ENCODE measurements around the gene CBFA2T2. TPM values are rescaled to one million over a fixed set of nuclear protein-coding genes. Genes with fewer than 3 reads are reported as not detected.

The CBFA2T2 gene
- total and polyA plus RNA-seq, 10 of the 15 experiments (the other 5 are each of a cell fraction or from before 2014, with no cell fraction given), result 0.61 to 8.6 (median 5.5) TPM

DNA sequence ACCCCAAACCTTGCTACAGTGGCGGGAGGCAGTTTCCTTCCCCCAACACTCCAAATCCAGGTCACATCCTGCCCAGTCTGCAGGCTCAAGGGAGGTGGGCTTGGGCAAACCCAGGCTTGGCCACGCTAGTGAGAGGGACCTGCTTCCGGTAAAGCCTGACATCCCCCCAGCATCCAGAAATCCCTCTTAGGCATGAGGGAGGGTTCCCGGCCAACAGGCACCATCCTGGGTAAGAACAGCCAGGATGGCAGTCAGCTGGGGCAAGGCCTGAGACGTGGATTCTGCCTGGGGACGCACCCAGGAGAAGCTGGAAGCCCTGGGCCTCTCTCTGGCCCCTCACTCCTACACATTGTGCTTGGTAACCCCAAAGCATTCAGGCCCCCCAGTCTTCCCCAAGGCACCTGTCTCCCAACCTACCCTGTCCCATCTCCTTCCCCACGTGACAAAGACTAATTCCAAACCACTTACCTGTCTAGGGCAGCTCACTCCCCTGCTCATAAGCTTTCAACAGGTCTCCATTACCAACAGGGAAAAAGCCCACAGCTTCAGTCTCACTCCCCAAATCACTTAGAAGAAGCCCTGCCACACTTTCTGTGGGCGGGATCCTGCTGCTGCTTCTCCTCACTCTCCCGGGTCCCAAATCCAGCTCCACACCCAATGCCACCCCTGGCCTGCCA is 174.3 kb downstream of the CBFA2T2 start:
- BruUV-seq (replicated peaks), result TSS peak; percentile 83
- Histone ChIP-seq H3K4me2 (ENCODE audit: control insufficient read depth, insufficient read depth) (peak overlapping the region; percentile 99), H3K9ac (ENCODE audit: control insufficient read depth, insufficient read depth, low read length) (peak overlapping the region; percentile 91), H3K79me2 (ENCODE audit: control insufficient read depth, insufficient read depth, low read length) (peaks cover 2% of the 10 kb centered on the region), H3K36me3 (ENCODE audit: control insufficient read depth in 2 of 2, insufficient read depth in 2 of 2, low read length in 1 of 2) (no peaks in the 10 kb centered on the region), H3K4me1 (ENCODE audit: control insufficient read depth, insufficient read depth, low read length) (peaks cover 29% of the 10 kb centered on the region), H3K9me3 (replicated peaks; ENCODE audit: control insufficient read depth, insufficient read depth, low read length) (no peaks in the 10 kb centered on the region), H2AFZ (ENCODE audit: control insufficient read depth, low read depth, low read length) (peak overlapping the region; percentile 91), H4K20me1 (ENCODE audit: control insufficient read depth, insufficient read depth) (peaks cover 4% of the 10 kb centered on the region; the same call in 1 of the 2 replicates), H3K4me3 (peak overlapping the region; percentile 87), H3K27me3 (replicated peaks in 1 of 2; ENCODE audit: control insufficient read depth in 2 of 2, insufficient read depth in 2 of 2, low read length in 1 of 2) (no peaks in the 10 kb centered on the region), H3K27ac (ENCODE audit: control insufficient read depth, insufficient read depth) (peak overlapping the region; percentile 88)
- 47% methylated on average over 8 of the region's 9 CpGs for WGBS (ENCODE audit: insufficient coverage, insufficient replicate concordance, low lambda C conversion rate, missing lambda C conversion rate)
- intact Hi-C loops (cut with micrococcal nuclease; ENCODE audit: unreplicated experiment) (loop anchor here (1.0 to 10.0 kb wide), 2 partner anchors 25 to 461 kb away; no protein-coding TSS in a partner anchor), in situ Hi-C loops (cut with MboI) (no loop called here)
- ChIA-PET SMC1A (ENCODE audit: uncharacterized antibody, unreplicated experiment) (interaction anchor here (0.6 to 1.6 kb wide), 5 partner anchors 11 to 265 kb away, joined by 3 to 4 read pairs (median 4); no protein-coding TSS in a partner anchor), CTCF (interaction anchor here (0.6 to 3.2 kb wide), 8 partner anchors 11 to 219 kb away, joined by 3 to 20 read pairs (median 3); no protein-coding TSS in a partner anchor), POLR2A (interaction anchor here (0.9 to 2.4 kb wide), 5 partner anchors 11 to 174 kb away, joined by 3 to 9 read pairs (median 3); partner anchors contain the start of genes CBFA2T2 and PXMP4), RAD21 (ENCODE audit: unreplicated experiment) (interaction anchor here (1.0 to 2.2 kb wide), 6 partner anchors 12 to 206 kb away, joined by 3 to 10 read pairs (median 6); partner anchors contain the start of genes CBFA2T2 and ZNF341)
- TF ChIP-seq, protein P1, sequence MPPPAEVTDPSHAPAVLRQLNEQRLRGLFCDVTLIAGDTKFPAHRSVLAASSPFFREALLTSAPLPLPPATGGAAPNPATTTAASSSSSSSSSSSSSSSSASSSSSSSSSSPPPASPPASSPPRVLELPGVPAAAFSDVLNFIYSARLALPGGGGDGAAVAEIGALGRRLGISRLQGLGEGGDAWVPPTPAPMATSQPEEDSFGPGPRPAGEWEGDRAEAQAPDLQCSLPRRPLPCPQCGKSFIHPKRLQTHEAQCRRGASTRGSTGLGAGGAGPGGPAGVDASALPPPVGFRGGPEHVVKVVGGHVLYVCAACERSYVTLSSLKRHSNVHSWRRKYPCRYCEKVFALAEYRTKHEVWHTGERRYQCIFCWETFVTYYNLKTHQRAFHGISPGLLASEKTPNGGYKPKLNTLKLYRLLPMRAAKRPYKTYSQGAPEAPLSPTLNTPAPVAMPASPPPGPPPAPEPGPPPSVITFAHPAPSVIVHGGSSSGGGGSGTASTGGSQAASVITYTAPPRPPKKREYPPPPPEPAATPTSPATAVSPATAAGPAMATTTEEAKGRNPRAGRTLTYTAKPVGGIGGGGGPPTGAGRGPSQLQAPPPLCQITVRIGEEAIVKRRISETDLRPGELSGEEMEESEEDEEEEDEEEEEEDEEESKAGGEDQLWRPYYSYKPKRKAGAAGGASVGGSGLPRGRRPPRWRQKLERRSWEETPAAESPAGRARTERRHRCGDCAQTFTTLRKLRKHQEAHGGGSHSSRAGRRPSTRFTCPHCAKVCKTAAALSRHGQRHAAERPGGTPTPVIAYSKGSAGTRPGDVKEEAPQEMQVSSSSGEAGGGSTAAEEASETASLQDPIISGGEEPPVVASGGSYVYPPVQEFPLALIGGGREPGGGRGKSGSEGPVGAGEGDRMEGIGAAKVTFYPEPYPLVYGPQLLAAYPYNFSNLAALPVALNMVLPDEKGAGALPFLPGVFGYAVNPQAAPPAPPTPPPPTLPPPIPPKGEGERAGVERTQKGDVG (CRISPR knock-in tag; IDR thresholded peaks at IDR 0.05), result no peak
- TF ChIP-seq PAX5 (IDR thresholded peaks at IDR 0.05; ENCODE audit: borderline replicate concordance, low read depth, low read length) (0 out of 2 replicates have a peak, but pooled peaks have one; percentile 3), NFXL1 (IDR thresholded peaks at IDR 0.05; ENCODE audit: borderline replicate concordance) (no peak), ZNF384 (IDR thresholded peaks at IDR 0.05; ENCODE audit: borderline replicate concordance, low read depth, low read length) (no peak), HDGF (IDR thresholded peaks at IDR 0.05) (peak; percentile 55; the same call in 1 of the 2 replicates)
- TF ChIP-seq, protein P2, sequence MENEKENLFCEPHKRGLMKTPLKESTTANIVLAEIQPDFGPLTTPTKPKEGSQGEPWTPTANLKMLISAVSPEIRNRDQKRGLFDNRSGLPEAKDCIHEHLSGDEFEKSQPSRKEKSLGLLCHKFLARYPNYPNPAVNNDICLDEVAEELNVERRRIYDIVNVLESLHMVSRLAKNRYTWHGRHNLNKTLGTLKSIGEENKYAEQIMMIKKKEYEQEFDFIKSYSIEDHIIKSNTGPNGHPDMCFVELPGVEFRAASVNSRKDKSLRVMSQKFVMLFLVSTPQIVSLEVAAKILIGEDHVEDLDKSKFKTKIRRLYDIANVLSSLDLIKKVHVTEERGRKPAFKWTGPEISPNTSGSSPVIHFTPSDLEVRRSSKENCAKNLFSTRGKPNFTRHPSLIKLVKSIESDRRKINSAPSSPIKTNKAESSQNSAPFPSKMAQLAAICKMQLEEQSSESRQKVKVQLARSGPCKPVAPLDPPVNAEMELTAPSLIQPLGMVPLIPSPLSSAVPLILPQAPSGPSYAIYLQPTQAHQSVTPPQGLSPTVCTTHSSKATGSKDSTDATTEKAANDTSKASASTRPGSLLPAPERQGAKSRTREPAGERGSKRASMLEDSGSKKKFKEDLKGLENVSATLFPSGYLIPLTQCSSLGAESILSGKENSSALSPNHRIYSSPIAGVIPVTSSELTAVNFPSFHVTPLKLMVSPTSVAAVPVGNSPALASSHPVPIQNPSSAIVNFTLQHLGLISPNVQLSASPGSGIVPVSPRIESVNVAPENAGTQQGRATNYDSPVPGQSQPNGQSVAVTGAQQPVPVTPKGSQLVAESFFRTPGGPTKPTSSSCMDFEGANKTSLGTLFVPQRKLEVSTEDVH (IDR thresholded peaks at IDR 0.05; ENCODE audit: low read depth, partially characterized antibody), result no peak
- TF ChIP-seq, protein P3, sequence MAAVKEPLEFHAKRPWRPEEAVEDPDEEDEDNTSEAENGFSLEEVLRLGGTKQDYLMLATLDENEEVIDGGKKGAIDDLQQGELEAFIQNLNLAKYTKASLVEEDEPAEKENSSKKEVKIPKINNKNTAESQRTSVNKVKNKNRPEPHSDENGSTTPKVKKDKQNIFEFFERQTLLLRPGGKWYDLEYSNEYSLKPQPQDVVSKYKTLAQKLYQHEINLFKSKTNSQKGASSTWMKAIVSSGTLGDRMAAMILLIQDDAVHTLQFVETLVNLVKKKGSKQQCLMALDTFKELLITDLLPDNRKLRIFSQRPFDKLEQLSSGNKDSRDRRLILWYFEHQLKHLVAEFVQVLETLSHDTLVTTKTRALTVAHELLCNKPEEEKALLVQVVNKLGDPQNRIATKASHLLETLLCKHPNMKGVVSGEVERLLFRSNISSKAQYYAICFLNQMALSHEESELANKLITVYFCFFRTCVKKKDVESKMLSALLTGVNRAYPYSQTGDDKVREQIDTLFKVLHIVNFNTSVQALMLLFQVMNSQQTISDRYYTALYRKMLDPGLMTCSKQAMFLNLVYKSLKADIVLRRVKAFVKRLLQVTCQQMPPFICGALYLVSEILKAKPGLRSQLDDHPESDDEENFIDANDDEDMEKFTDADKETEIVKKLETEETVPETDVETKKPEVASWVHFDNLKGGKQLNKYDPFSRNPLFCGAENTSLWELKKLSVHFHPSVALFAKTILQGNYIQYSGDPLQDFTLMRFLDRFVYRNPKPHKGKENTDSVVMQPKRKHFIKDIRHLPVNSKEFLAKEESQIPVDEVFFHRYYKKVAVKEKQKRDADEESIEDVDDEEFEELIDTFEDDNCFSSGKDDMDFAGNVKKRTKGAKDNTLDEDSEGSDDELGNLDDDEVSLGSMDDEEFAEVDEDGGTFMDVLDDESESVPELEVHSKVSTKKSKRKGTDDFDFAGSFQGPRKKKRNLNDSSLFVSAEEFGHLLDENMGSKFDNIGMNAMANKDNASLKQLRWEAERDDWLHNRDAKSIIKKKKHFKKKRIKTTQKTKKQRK (IDR thresholded peaks at IDR 0.05; ENCODE audit: low read depth, low read length), result no peak
- no peak for ATAC-seq
- no peak for FAIRE-seq
- DNase-seq (ENCODE audit: low read depth, low spot score), result no peak
